ENCODE measurements around the gene SGPL1. TPM values are rescaled to one million over a fixed set of nuclear protein-coding genes. Genes with fewer than 3 reads are reported as not detected.

Gene SGPL1
- total RNA-seq, 3 donors from 2014 or later: 50.5 to 67.2 (median 55.5) TPM

GRCh38 chr10:70805619-70806215 is 10.0 kb upstream of the SGPL1 start:
- H3K4me1 ChIP-seq (ENCODE audit: low read depth): no peaks in the 10 kb centered on the region
- TF ChIP-seq CTCF (IDR thresholded peaks at IDR 0.05): no peak
- no peak overlapping the region for H3K4me3 ChIP-seq
- no peaks in the 10 kb centered on the region for H3K9me3 ChIP-seq
- DNase-seq (no peak), ATAC-seq (no peak)
- intact Hi-C loops (cut with DNase I, micrococcal nuclease): no loop called here
- no peaks in the 10 kb centered on the region for H3K36me3 ChIP-seq (ENCODE audit: low read depth)

GRCh38 chr10:70806841-70807240 is 8.9 kb upstream of the SGPL1 start:
- Histone ChIP-seq H3K4me1 (ENCODE audit: low read depth) (no peaks in the 10 kb centered on the region), H3K4me3 (no peak overlapping the region), H3K36me3 (ENCODE audit: low read depth) (no peaks in the 10 kb centered on the region), H3K9me3 (no peaks in the 10 kb centered on the region)
- TF ChIP-seq CTCF (IDR thresholded peaks at IDR 0.05): no peak
- intact Hi-C loops (cut with DNase I, micrococcal nuclease): no loop called here
- ATAC-seq (no peak), DNase-seq (no peak)

GRCh38 chr10:70807556-70807955 is 8.2 kb upstream of the SGPL1 start:
- Histone ChIP-seq H3K36me3 (ENCODE audit: low read depth) (no peaks in the 10 kb centered on the region), H3K4me3 (no peak overlapping the region), H3K9me3 (no peaks in the 10 kb centered on the region), H3K4me1 (ENCODE audit: low read depth) (no peaks in the 10 kb centered on the region)
- no peak for TF ChIP-seq CTCF (IDR thresholded peaks at IDR 0.05)
- ATAC-seq: no peak
- no peak for DNase-seq
- intact Hi-C loops (cut with DNase I, micrococcal nuclease): no loop called here

- intact Hi-C loops (cut with DNase I, micrococcal nuclease): no loop called here
- no peak overlapping the region for H3K4me3 ChIP-seq
- ATAC-seq (no peak), DNase-seq (no peak)
- H3K9me3 ChIP-seq: no peaks in the 10 kb centered on the region
- TF ChIP-seq CTCF (IDR thresholded peaks at IDR 0.05): no peak
- no peaks in the 10 kb centered on the region for H3K4me1 ChIP-seq (ENCODE audit: low read depth)
- no peaks in the 10 kb centered on the region for H3K36me3 ChIP-seq (ENCODE audit: low read depth)
Measured at GRCh38 chr10:70809011-70809611, 6.6 kb upstream of the SGPL1 start.

GRCh38 chr10:70809726-70810125 is 6.0 kb upstream of the SGPL1 start:
- no peak for ATAC-seq
- no peak overlapping the region for H3K4me3 ChIP-seq
- no peaks in the 10 kb centered on the region for H3K4me1 ChIP-seq (ENCODE audit: low read depth)
- intact Hi-C loops (cut with DNase I, micrococcal nuclease): loop anchor here in 1 of 2 donors (5.0 kb wide), 1 partner anchor 73 kb away; no protein-coding TSS in a partner anchor
- TF ChIP-seq CTCF (IDR thresholded peaks at IDR 0.05): no peak
- no peak for DNase-seq
- H3K9me3 ChIP-seq: no peaks in the 10 kb centered on the region
- H3K36me3 ChIP-seq (ENCODE audit: low read depth): no peaks in the 10 kb centered on the region

Data from mucosa of descending colon (tissue), 3 donors.